ENCODE measurements around the gene TECPR1.

TECPR1 gene

GRCh38 chr7:98213888-98214810 lies 37.9 kb downstream of the TECPR1 start:
- no peak for DNase-seq (ENCODE audit: extremely low read depth in 1 of 2, low read depth in 1 of 2)

DNA sequence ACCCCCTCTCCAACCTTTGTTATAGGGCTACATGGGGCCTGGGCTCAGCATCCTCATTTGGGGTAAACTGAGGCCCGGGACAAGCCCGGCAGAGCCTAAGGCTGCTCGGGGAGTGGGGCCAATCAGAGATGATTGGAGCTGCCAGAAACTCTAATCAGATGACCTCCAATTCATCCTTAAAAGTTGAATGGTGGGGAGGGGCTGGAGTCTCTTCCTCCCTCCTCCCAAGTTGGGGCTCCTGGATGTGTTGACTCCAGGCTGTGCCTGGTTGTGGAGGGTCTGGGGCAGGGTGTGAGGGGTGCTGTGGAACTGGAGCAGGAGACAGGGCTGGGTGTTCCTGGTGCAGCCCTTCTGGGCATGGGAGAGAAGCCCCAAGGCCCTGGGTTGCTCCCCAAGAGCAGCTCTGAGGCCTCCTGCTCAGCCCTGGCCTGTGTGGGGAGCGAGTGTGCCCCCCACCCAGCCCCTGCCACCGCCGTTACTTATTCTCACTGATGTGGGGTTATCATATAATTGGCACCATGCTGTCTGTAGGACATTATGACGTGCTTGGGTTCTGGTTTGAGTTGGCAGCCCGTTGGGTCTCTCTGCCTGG lies 38.6 kb downstream of the TECPR1 start:
- DNase-seq (ENCODE audit: extremely low read depth in 1 of 2, low read depth in 1 of 2), result no peak

DNA sequence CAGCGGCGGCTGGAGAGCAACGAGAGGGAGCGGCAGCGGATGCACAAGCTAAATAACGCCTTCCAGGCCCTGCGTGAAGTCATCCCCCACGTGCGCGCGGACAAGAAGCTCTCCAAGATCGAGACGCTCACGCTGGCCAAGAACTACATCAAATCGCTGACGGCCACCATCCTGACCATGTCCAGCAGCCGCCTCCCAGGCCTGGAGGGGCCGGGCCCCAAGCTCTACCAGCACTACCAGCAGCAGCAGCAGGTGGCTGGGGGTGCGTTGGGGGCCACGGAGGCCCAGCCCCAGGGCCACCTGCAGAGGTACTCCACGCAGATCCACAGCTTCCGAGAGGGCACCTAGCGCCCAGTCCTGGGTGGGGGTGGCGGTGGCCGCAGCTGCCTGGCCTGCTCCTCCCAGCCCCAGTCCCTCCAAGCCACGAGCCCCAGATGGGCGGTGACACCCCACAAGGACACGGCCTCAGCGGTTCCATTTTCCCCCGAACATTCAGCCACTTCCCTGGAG lies 39.4 kb downstream of the TECPR1 start:
- DNase-seq (ENCODE audit: extremely low read depth in 1 of 2, low read depth in 1 of 2), result no peak

DNA sequence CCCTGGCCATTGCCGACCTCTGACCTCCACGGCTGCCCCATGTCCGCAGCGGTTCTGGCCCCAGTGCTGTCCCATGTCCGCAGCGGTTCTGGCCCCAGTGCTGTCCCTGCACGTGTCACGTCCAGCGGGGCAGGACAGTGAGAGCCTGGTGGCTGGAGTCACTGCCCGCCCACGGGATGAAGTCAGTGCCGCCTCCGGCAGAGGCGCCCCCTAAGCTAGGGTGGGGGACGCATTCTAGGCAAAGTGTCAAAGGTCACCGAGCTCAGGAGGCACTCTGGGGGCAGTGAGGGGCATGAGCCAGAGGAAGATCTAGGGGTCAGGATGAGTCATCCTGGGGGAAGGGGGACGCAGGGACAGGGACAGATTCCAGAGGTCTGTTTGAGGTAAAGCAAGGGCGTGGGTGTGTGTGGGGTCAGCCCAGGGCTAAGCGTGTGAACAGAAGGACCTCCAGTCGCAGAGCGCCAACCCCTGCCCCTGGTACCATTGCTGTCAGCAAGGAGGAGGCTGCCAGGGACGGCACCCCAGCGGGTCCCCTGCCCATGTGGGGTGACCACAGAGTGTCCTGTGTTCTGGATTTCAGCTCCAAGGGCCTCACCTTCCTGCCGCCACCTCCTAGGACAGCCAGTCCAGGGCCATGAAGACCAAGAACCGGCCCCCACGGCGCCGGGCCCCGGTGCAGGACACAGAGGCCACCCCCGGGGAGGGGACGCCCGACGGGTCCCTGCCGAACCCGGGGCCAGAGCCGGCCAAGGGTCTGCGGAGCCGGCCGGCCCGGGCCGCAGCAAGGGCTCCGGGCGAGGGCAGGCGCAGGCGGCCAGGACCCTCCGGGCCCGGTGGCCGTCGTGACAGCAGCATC lies 40.1 kb downstream of the TECPR1 start:
- DNase-seq (ENCODE audit: extremely low read depth in 1 of 2, low read depth in 1 of 2), result no peak

DNA sequence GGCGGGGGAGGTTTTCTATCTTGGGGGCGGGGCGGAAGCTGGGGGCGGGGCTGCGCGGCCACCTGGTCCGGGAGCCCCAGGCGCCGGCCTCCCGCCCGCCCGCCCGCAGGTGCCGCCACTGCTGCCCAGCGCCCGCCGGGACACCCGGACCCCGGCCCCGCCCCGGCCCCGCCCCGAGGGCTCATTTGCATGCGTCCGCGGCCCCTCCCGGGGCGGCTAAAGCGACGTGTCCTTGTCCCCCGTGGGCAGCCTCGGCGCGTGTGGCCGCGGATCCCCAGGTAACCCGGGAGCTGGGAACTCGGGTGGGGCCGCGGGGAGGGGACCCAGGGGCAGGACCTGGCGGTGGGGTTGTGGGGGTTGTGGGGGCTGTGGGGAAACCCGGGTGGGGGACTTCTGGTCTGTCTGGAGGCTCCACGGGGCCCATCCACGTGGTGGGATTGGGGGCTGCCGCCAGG lies 40.8 kb downstream of the TECPR1 start, which contains the start of gene BHLHA15:
TSS of gene BHLHA15 (plus strand) at position 219 of the 455 bp plus-strand sequence. CDS start 871 bp downstream, outside the sequence.
- DNase-seq (ENCODE audit: extremely low read depth in 1 of 2, low read depth in 1 of 2), result no peak

GRCh38 chr7:98210513-98211220 lies 41.4 kb downstream of the TECPR1 start:
- DNase-seq (ENCODE audit: extremely low read depth in 1 of 2, low read depth in 1 of 2), result no peak

GRCh38 chr7:98209166-98209920 lies 42.7 kb downstream of the TECPR1 start:
- no peak for DNase-seq (ENCODE audit: extremely low read depth in 1 of 2, low read depth in 1 of 2)

GRCh38 chr7:98206451-98207330 lies 45.3 kb downstream of the TECPR1 start:
- DNase-seq (ENCODE audit: extremely low read depth in 1 of 2, low read depth in 1 of 2), result no peak

DNA sequence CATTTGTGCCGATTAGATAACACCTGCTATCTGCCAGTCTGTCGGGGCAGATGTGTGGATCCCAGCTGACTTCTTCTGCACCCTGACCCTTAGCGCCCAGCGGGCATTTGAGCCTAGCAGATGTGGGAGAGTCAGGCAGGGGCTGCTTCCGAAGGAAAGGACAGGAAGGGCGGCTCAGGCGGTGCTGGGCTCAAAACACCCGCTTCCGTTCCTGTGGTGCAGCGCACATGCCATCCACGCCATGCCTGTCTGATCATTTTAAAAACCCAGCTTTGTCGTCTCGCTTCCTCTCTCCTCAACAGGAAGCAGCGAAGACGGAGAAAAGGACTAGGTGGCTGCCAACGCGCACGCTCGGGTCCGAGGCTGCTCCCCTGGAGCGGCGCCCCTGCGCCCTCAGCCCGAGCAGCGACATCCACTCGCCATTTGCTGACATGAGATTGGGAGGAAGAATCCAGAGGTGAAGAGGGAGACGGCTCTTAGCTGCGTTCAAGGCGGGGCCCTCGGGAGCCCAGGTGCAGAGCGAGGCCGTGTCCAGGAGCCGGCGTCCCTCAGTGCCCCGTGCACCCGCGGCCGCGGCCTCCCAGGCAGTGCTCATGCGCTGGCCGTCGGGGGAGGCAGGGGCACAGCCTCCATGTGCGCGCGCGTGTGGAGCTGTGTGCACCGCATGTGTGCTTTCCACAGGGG lies 46.7 kb downstream of the TECPR1 start:
- DNase-seq (ENCODE audit: extremely low read depth in 1 of 2, low read depth in 1 of 2), result no peak

DNA sequence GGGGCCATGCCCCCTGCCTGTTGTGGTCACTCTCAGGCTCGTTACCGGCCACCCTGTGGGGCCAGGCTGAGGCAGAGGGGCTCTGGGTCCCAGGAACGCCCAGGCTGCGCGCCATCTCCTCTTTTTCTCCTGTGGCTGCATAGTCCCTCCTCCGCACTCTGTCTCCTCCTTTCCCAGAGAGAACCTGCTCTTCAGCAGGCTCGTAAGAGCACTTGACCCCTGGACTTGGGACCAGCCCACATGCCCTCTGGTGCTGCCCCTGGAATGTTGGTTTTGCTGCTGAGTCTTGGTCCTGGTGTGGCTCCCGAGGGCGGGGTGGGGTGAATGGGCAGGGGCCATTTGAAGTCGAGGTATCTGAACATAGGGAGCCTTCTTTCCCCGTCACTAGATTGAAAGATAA lies 47.4 kb downstream of the TECPR1 start:
- DNase-seq (ENCODE audit: extremely low read depth in 1 of 2, low read depth in 1 of 2), result no peak

DNA sequence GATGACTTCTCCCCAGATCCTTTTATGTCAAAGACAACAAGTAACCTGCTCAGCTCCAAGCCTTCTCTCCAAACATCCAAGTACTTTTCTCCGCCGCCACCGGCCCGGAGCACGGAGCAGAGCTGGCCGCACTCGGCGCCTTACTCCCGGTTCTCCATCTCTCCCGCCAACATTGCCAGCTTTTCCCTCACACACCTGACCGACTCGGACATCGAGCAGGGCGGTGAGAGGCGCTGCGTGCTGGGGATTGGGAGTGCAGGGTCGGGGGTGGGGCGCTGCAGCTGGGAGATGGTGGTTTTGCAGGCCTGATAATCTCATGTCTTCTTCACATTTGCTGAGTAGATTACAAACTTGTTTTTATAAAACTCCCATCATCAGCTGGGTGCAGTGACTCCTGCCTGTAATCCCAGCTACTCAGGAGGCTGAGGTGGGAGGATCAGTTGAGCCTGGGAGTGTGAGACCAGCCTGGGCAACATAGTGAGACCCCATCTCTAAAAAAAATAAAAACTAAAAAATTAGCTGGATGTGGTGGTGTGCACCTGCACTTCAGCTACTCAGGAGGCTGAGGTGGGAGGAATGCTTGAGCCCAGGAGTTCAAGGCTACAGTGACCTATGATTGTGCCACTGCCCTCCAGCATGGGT lies 47.9 kb downstream of the TECPR1 start:
- no peak for DNase-seq (ENCODE audit: extremely low read depth in 1 of 2, low read depth in 1 of 2)

GRCh38 chr7:98203261-98203963 lies 48.6 kb downstream of the TECPR1 start:
- no peak for DNase-seq (ENCODE audit: extremely low read depth in 1 of 2, low read depth in 1 of 2)

DNA sequence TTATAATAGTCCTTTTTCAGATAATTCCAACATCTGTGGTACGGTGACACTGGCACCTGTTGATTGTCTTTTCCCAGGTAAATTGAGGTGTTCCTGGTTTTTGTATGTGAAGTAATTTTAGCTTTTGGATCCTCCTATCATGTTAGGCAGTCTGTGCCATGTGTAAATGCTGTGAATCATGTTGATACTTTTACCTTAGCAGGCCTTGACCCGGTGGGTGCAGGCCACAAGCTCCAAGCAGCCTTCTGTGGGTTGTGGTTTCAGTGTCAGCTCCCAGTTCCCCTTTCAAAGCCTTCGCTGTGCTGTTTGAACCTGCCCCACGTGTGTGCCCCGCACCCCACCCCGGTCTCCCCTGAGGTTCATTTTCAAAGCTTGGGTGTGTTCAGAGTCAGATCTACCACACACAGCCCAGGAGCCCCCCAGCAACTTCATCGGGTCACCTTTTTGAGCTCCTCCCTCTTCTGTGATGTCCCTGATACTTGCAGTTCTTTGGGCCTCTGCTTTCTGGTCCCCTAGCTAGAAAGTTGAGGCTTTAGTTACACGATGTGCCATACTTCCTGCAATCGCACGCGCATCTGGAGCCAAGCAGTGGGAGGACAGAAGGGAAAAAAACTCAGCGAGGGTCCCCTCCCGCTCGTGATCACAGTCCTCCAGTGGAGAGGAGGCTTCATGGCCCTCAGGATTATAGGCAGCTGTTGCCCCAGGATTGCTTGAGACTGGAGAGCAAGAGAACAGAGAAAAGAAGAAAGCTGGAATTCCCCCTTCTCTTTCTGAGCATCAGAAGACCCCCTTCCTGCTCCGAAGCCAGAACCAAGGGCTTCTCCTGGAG lies 49.5 kb downstream of the TECPR1 start:
- DNase-seq (ENCODE audit: extremely low read depth in 1 of 2, low read depth in 1 of 2), result peak; percentile 69 to 80

DNA sequence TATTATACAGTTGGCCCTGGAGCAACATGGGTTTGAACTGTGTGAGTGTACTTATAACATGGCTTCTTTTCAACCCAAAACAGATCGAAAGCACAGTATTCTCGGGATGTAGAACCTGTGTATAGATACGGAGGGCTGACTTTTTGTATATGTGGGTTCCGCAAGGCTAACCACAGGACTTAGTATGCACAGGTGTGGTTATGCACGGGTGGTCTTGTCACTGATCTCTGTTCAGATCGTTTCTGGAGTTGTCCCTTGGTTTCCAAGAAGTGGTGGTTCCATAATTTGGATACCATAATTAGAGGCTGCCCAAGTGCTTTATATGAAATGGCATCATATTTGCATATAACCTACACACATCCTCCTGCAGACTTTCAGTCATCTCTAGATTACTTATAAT lies 51.7 kb downstream of the TECPR1 start:
- peak in 1 of 2 donors; percentile 13 for DNase-seq (ENCODE audit: extremely low read depth in 1 of 2, low read depth in 1 of 2)

GRCh38 chr7:98199131-98199530 lies 52.9 kb downstream of the TECPR1 start:
- no peak for DNase-seq (ENCODE audit: extremely low read depth in 1 of 2, low read depth in 1 of 2)

Data from stimulated activated CD8-positive, alpha-beta memory T cell treated with anti-CD3 and anti-CD28 coated beads, Interleukin-7, amount 100 ng/mL, for 48 hours (primary cell).